ENCODE measurements around the gene LIX1L.
A peak's percentile ranks its signal among the peaks of the same experiment; 100 is the strongest.

The LIX1L gene

DNA sequence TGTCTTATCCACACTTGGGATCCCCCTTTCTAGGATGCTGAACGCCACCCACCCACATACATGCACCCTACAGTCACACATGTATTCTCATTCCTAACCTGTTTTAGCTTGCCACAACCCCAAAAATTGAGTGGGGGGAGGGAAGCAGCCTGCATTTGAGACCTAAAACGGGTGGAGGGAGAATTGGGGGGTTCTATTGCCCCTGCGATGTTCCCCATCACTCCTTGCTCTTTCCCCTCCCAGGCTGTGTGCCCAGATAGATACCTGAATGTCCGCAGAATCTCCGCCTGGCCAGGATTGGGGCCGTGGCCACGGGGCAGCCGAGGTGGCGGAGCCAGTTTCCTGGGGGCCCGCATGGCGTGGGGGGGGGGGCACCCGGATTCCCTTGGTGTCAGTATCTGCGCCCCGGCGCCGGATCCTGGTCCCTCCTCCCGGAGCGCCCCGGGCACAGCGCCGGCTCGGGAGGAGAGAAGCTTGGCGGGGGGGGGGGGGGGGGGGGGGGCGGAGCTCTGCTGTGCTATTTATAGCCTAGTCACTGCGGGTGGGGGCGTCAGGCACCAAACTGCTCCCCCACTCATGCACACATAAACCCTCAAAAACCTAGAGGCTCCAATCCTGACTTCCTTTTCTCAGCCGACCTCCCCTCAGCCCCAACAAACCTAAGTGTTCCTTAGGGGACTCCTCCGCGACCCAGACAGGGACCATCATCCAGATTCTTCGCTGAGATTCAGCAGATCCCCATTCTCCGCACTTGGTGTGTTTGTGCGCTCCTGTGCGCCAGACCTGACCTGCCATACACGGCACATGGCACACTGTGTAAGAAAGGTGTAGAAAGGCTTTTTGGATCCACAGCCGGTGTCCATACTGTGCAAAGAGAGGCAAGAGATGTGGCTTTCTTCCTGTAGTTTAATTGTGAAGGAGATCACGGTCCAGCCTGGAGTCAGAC lies 4.6 kb upstream of the LIX1L start:
- TF ChIP-seq, protein P1, sequence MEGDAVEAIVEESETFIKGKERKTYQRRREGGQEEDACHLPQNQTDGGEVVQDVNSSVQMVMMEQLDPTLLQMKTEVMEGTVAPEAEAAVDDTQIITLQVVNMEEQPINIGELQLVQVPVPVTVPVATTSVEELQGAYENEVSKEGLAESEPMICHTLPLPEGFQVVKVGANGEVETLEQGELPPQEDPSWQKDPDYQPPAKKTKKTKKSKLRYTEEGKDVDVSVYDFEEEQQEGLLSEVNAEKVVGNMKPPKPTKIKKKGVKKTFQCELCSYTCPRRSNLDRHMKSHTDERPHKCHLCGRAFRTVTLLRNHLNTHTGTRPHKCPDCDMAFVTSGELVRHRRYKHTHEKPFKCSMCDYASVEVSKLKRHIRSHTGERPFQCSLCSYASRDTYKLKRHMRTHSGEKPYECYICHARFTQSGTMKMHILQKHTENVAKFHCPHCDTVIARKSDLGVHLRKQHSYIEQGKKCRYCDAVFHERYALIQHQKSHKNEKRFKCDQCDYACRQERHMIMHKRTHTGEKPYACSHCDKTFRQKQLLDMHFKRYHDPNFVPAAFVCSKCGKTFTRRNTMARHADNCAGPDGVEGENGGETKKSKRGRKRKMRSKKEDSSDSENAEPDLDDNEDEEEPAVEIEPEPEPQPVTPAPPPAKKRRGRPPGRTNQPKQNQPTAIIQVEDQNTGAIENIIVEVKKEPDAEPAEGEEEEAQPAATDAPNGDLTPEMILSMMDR (IDR thresholded peaks at IDR 0.05; ENCODE audit: control insufficient read depth, insufficient read depth, low read depth, low read length, missing control alignments), result no peak
- no peak for DNase-seq (ENCODE audit: low read depth)
- peak overlapping the region; percentile 75 for H3K4me3 ChIP-seq (ENCODE audit: control insufficient read depth, low read depth, low read length)

DNA sequence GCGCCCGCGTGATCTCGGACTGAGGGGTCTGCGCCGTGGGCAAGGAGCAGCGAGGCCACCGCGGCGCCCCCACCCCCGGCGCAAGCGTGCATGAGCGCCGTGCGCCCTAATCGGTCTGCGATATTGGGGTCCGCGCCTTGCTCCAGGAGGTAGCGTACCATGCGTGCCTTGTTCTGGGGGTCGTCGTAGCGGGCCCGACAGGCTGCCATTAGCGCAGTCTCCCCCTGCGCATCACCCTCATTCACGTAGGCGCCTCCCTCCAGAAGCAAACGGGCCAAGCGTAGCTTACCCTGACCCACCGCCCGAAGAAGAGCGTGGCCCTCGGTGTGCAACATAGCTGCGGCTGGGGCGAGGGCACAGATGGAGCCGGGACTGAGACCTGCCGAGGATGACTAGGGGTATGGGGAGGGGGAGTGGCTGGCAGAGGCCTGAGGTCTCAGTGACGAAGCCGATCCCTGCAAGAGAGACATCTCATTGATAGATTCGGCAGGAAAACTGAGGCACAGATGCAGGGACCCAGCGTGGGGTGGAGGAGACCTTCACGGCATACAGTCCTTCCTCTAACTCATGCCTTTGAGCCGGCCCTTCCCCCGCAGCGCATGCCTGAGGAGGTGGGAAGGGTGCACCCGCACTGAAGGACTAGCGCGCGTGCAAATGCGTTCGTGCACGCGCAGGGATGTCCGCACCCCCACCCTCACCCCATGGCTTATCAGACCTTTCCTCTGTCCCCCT lies 3.8 kb upstream of the LIX1L start:
- H3K4me3 ChIP-seq (ENCODE audit: control insufficient read depth, low read depth, low read length), result peak overlapping the region; percentile 75
- no peak for DNase-seq (ENCODE audit: low read depth)
- TF ChIP-seq, protein P1 (IDR thresholded peaks at IDR 0.05; ENCODE audit: control insufficient read depth, insufficient read depth, low read depth, low read length, missing control alignments), result no peak

DNA sequence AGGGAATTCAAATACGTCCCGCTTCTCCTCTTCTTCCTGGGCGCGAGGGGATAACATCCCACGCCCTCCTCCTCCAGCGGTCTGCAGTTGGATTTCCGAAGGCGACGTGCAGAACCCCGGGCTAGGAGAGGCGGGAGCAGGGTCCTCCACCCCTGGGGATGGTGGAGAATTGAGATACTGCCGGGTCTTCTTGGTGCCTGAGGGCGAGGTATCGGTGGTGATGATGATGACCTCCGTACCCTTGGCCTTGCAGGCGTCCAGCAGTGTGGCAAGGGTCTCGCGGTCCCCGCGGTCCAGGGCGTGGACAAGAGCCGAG lies 3.2 kb upstream of the LIX1L start:
- peak overlapping the region; percentile 75 for H3K4me3 ChIP-seq (ENCODE audit: control insufficient read depth, low read depth, low read length)
- DNase-seq (ENCODE audit: low read depth), result no peak
- TF ChIP-seq, protein P1 (IDR thresholded peaks at IDR 0.05; ENCODE audit: control insufficient read depth, insufficient read depth, low read depth, low read length, missing control alignments), result no peak

GRCh38 chr1:145960468-145961108 lies 2.8 kb upstream of the LIX1L start:
- H3K4me3 ChIP-seq (ENCODE audit: control insufficient read depth, low read depth, low read length), result peak overlapping the region; percentile 75
- DNase-seq (ENCODE audit: low read depth), result no peak
- TF ChIP-seq, protein P1 (IDR thresholded peaks at IDR 0.05; ENCODE audit: control insufficient read depth, insufficient read depth, low read depth, low read length, missing control alignments), result no peak

DNA sequence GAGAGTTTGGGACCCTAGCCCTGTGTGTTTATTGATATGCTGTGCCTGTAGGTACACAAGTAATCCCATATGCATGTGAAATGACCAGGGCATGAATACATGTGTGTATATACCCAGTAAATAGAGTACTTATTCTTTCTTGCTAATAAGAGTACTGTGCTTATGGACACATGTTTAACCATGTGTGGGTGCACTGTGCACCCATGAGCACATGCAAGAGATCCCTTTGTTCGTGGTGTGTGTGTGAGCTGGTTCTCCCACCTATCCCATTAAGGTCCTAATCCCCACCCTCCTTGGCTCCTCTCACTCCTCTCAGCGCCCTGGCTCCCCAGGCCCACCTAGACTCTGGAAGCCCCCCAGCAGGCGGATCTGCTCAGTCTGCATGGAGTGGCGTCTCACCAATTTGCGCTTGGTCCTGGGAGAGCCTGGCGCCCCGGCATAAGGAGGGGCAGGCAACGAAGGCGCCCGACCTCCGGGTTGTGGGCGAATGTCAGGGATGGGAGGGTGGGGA lies 2.2 kb upstream of the LIX1L start:
- peak overlapping the region; percentile 75 for H3K4me3 ChIP-seq (ENCODE audit: control insufficient read depth, low read depth, low read length)
- TF ChIP-seq, protein P1 (IDR thresholded peaks at IDR 0.05; ENCODE audit: control insufficient read depth, insufficient read depth, low read depth, low read length, missing control alignments), result no peak
- no peak for DNase-seq (ENCODE audit: low read depth)

DNA sequence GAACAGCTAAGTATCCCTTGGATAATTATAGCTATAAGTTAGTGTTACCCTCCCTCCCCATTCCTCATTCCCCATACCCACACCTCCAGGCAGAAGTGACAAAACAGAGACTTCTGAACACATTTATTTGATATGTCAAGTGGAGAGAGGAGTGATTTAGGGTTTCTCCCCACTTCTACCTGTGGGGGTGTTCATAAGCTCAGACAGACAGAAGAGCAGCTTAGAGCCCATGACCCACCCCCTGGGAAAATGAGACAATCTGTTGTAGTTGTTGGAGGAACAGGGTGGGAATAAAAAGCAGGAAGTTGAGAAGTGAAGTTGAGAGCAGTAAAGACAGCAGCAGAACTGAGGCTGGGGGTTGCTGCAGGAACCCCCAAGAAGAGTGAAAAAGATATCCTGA lies 1.5 kb upstream of the LIX1L start:
- DNase-seq (ENCODE audit: low read depth), result no peak
- TF ChIP-seq, protein P1 (IDR thresholded peaks at IDR 0.05; ENCODE audit: control insufficient read depth, insufficient read depth, low read depth, low read length, missing control alignments), result no peak
- H3K4me3 ChIP-seq (ENCODE audit: control insufficient read depth, low read depth, low read length), result no peak overlapping the region
